CD4-positive, alpha-beta T cell treated with Interleukin-15 for 4 hours (primary cell): ENCODE measurements around the gene RGS18.
"Not testable (repeated sequence)": the region's sequence is repeated elsewhere in the genome, so short reads cannot be mapped to it uniquely, and the experiment has no call there.

Experiments
- DNase-seq: peaks from one replicate; pipeline ENCODE4 v3.0.0-alpha.2; 2020; ENCODE audit warnings: low spot score

RGS18 gene

DNA sequence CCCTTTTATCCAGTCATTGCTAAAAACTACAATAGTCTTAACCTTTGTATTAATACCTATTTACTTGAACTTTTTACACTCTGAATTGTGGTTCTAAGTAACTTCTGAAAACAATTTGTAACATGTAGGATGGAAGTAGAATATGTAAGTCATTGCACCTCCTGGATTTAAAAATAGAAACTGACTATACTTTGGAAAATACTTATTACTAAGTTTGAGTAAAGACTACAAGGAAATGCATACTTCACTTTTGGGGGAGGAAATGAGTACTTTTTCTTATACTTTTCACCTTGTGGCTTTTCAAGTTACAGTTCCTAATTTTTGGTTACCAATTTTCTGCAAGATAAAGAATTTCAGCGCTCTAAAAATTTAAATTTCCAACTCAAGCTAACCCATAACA, 8.7 kb downstream of the RGS18 start:
- no peak for DNase-seq

DNA sequence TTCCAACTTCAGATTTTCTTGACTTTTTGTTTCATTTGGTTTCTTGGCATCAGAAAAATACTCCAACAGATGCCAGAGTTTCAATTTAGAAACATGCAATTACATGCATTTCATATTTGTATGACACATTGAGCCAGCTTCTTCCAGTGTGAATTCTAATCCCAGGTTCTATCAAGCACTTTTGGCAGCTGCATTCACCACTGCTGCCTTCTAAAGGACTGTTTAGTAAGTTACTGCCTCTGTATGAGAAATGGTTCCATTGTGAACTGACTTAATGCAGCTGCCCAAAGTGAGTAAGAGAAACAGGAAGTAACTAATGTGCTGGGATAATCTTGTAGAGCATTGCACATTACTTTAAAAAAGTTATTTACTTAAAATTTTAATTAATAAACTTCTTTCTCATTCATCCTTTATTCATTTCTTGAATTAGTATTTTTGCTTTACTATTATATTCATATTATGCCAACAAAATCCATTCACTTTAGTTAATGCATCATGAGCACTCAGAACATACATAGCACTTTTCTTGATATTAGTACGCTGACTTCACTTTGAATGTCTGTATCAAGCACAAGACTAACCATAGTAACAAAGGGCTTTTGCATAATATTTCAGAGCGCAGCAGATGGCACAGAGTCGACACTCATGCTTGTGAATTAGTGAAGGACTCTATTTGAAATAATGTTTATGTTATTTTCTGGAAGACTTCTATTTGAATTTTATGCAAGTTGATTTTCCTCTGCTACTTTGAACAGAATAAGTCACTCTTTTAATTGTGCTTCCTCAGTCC, 9.8 kb downstream of the RGS18 start:
- no peak for DNase-seq

DNA sequence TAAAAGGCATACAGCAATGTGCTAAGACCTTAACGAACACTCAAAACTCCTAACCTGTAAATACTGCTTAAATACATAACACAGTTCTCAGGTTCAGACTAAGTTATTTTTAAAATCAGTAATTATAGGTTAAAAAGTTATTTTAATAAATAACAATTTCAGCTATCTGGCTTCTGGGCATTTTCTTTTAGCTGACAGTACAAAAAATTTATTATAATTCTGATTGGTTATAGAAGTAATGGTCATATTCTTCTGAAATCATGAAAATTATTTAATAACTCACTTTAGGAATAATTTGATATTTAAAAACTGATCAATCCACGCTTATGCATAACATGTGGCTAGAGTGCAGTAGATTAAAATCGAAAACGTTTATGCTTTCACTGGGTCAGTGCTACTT, 10.7 kb downstream of the RGS18 start:
- DNase-seq, result no peak

DNA sequence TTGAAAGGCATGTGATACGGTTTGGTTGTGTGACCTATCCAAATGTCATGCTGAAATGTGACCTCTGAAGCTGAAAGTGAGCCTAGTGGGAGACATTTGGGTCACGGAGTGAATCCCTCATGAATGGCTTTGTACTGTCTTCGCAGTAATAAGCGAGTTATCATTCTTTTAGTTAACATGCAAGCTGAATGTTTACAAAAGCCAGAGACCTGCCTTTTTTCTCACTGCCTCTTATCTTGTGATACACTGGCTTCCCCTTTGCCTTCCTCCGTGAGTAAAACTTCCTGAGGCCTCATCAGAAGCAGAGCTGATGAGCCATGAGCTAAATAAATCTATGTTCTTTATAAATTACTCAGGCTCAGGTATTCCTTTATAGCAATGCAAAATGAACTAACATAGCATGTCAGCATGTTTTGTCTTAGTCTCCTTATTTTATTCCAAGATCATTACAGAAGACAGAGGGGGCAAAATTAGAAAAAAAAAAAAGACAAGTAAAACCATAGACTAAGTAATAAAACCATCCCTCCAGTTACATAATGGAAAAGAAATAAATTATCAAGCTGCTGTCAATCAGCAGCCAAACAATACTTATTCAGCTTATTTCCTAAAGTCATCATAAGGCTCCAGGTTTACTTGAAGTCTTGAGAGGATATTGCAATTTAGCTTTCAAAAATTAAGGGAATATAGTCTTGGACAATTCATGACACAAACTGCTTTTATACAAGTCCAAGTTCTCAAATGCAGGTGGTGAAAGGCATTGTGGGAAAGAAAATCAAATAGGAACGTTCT, 12.1 kb downstream of the RGS18 start:
- no peak for DNase-seq

DNA sequence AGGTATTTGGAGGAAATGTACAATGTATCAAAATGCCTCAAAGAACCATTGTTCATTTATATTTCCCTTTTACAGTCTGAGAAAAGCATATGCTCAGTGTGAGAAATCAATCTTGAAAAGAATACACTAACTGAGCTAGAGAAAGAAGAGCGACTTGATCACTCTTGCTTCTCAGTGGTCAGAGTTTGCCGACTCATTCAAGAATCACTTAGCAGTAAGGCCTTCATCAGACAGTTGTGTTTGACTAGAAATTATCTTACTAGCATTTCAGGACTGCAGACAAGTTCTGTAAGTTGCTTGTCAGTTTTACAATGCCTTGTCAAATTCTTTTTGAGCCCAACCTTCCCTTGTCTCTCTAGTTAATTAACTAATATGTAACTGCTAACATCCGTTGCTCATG, 12.9 kb downstream of the RGS18 start:
- no peak for DNase-seq

DNA sequence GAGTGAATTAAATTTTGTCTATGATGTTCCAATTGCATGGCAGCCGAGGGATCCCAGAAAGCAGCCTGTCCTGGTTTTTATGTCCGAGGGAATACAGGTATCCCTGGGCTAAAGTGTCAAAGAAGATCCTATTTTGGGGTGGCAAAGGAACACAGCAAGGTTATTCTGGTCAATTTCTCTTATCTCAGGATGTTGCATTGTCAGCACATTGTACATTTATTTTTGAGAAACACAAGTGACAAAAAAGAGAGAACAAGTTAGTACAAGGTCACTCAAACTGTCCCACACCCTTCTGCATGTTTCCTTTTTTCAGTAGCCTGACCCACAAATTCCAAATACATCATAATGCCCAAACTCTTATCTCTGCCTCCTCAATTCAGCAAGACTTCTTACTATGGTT, 17.7 kb downstream of the RGS18 start:
- DNase-seq, result no peak

DNA sequence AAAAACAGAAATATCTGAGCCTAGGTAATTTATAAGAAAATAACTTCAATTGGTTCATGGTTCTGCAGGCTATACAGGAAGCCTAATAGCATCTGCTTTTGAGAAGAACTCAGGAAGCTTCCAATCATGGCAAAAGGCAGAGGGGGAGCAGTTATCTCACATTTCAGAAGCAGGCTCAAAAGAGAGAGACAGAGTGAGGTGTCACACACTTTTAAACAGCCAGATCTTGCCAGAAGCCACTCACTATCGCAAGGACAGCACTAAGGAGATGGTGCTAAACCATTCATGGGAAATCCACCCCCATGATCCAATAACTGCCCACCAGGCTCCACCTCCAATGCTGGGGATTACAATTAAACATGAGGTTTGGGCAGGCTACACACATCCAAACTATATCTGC, 25.5 kb downstream of the RGS18 start:
- no peak for DNase-seq

DNA sequence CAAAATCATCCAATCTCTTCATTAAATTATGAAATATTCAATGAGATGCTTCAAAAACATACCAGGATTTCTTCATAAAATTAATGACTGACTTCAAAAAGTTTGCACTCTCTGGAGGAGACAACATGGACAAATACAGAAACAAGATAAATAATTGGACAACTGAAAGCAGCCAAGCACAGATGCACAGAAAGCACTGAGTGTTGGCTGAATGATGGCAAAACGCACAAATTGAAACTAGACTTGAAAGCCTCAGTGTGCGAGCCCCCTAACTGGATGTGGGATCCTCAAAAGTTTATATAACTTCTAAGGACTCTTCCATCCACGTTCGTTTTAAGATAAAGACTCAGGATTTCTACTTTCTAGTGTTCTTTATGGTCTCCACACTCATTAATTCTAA, 27.9 kb downstream of the RGS18 start:
- DNase-seq, result no peak

DNA sequence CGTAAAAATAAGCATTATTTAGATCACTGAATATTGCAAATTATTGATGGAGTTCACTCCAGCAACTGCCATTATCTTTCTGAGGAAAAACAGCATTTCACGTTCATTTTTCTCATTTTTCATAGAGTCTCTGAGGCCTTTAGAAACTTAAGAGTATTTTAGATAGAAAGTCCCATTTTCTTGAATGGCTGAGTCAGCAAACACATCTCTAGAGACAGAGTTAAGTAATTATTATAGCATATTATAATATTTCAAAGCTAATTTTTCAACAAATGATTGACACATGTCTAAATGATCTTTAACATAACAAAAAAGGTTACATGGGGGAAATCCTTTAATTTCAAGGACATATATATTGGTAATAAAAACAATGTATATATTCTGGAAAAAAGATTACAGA, 31.8 kb downstream of the RGS18 start:
- DNase-seq, result no peak

DNA sequence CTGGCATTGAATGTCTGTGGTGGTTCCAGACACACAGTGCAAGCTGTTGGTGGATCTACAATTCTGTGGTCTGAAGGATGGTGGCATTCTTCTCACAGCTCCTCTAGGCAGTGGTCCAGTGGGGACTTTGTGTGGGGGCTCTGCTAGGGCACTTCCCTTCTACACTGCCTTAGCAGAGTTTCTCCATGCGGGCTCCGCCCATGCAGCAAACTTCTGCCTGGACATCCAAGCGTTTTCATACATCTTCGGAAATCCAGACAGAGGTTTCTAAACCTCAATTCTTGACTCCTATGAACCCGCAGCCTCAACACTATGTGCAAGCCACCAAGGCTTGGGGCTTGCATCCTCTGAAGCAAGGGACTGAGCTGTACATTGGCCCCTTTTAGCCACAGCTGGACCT, 43.0 kb downstream of the RGS18 start:
- DNase-seq, result no peak

DNA sequence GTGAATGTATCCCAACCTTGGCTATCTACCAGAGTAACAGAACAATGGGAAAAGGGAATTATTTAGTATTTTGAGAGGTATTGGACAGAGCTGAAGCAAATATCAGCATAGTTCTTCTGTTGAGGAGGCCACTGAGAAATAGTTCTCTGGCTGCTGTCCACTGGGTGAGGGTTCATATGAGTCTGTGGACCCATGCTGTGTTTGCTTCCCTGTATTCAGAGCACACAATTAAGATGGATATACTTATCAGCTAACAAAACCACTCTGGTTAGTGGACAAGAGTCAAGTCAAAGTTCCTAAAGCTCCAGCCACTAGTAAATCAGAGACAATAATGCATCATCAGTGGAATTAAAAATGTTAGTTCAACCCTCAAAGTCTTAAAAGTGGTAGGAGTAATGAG, 66.1 kb downstream of the RGS18 start:
- DNase-seq, result no peak

DNA sequence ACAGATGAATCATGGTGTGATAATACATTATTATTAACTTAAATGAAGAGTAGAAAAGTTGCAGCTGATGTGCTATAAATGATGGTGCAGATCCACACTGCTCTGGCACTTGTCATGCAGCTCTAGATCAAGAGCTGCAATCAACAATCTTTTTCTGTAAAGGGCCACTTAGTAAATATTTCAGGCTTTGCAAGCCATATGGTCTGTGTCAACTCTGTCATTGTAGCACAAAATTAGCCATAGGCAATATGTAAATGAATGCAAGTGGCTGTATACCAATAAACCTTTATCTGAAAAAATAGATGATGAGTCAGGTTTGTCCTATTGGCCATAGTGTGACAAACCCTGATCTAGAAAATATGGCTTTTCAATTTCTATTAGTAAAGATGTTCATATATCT, 66.6 kb downstream of the RGS18 start:
- DNase-seq, result no peak

DNA sequence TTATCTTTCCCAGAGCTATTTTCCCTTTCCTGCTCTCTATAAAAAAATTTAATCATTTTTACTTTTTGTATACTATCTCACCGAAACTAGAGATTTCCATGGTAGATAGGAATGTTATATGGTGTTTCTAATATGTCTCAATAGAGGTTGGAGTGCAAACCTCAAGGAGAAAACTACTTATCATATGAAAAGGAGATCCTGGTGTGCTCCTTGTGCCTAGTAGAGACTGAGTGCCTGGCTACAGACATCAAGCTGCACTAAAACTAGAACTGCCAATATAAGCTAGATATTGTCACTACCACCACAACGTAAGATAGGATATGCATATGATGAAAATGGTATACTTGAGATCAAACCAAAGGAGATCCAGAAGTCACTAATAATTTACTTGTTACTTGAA, 67.0 kb downstream of the RGS18 start:
- DNase-seq, result no peak

DNA sequence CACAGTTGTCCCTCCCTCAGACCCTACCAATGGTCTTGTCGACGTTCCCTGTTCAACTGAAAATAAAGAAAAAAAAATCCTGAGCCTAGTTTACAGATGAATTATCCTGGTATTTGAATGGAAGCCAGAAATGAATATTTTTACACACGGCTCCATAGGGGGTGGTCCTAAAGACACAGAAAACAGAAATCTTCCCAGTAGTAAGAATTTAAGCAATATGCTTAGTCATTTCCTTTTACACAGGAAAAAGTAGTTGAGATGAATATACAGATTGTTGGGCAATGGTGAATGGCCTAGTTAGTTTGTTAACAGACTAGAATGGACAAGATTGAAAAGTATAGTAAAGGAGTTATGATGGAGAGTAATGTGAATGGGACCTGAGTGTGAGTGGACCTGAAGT, 67.4 kb downstream of the RGS18 start:
- DNase-seq, result no peak

DNA sequence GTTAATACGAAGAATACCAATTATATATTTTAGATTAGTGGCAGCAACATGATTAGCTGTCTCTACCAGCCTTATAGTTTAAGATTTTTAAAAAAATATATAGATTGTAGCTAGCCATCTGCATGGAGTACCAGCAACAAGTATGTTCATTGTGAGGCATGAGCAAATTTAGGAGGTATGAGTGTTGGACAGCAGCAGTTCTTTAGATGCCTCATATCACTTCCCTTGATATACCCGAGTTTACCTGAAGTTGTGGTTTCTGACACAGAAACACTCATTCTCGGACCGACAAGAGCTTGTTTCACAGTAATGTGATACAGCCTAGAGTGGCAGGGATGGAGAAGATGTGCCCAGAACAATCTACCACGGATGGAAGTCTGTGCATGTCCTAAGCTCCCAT, 69.1 kb downstream of the RGS18 start:
- DNase-seq, result no peak

DNA sequence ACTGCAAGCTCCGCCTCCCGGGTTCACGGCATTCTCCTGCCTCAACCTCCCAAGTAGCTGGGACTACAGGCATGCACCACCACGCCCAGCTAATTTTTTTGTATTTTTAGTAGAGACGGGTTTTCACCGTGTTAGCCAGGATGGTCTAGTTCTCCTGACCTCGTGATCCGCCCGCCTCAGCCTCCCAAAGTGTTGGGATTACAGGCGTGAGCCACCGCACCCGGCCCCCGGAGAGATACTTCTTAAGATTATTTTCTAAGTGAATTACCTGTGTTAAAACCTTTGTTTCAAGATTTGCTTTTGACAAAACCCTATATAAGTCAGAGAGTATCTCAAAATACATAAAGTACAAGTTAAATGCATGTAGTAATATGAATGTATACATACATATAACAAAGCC, 69.7 kb downstream of the RGS18 start:
- not testable (repeated sequence) for DNase-seq

DNA sequence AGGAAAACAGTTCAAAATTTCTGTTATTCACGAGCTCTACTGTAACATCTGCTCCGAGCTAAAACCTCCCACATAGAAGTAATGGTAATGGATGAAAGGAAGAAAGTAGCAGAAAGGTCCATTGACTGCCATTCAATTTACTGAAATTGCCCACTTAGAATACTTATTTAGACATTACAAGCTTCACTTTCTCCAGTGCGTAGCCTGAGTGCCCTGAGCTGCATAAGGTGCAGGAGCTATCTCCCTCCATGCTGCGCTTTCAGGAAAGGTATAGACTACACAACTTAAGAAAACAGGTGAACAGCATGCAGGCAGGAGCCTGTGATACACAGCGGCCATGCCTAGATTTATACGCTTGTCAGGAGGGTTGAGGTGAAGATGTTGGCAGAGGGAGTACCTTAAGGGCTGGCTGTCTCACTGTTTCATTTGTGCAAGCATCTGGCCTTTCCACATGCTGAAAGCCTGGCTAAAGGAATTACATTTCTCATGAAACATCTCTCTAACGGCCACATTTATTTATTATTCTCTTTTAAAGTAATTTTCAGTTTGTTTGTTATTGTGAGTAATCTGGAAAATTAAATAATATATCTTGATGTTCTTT, 74.7 kb downstream of the RGS18 start:
- DNase-seq, result no peak

DNA sequence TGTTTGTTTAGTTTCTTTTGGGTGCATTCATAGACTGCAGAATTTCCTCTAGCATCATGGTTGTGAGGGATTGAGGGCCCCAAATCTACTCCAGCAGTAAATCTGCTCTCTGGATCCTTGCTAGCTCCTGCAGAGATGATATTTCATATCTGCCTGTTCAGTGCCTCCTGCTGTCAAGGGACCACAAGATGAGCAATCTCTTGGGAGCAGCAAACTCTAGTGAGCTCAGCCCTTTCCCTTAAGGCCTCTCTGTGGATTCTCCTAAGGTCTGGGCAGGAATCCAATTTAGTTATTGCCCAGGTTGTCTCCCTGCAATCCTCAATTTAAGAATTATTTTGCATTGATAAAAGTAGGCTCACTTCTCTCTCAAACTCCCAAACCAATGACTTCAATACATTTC, 76.9 kb downstream of the RGS18 start:
- no peak for DNase-seq
